Activated CD8-positive, alpha-beta memory T cell treated with anti-CD3 and anti-CD28 coated beads for 4 hours (primary cell): ENCODE data around the gene WDR6.
A peak's percentile ranks its signal among the peaks of the same experiment; 100 is the strongest.

Experiments
- DNase-seq, 2 donors: peaks; one replicate each; pipeline ENCODE4 v3.0.0-alpha.2; 2020; ENCODE audit warnings: low read depth in 2 of 2

Gene WDR6

DNA sequence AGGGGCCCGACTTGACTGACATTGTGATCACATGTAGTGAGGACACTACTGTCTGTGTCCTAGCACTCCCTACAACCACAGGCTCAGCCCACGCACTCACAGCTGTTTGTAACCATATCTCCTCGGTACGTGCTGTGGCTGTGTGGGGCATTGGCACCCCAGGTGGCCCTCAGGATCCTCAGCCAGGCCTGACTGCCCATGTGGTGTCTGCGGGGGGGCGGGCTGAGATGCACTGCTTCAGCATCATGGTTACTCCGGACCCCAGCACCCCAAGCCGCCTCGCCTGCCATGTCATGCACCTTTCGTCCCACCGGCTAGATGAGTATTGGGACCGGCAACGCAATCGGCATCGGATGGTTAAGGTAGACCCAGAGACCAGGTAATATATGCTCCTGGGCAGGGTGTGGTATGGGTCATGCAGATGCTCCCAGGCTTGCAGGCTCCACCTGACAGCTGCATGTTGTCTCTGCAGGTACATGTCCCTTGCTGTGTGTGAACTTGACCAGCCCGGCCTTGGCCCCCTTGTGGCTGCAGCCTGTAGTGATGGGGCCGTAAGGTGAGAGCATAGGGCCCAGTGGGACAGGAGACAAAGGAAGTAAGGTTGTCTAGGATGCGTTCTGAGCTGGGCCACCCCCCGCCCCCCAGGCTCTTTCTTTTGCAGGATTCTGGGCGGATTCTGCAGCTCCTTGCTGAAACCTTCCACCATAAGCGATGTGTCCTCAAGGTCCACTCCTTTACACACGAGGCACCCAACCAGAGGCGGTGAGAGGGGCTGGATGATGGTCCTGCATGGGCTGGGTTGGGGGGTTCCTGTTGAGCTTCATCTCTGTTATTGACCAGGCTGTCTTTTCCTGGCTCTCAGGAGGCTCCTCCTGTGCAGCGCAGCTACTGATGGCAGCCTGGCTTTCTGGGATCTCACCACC is 6.8 kb downstream of the WDR6 start:
- no peak for DNase-seq

DNA sequence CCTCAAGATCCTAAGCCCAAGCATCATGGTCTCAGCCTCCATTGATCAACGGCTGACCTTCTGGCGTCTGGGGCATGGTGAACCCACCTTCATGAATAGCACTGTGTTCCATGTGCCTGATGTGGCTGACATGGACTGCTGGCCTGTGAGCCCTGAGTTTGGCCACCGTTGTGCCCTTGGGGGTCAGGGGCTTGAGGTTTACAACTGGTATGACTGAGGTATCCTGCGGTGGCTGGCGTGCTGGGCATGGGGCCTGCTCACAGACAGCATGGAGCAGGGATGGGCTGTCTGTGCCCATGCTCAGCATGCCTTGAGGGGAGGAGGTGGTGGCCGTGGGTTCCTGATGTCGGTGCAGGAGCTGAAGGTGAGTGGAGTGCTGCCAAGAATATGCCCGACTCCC is 7.9 kb downstream of the WDR6 start:
- no peak for DNase-seq

DNA sequence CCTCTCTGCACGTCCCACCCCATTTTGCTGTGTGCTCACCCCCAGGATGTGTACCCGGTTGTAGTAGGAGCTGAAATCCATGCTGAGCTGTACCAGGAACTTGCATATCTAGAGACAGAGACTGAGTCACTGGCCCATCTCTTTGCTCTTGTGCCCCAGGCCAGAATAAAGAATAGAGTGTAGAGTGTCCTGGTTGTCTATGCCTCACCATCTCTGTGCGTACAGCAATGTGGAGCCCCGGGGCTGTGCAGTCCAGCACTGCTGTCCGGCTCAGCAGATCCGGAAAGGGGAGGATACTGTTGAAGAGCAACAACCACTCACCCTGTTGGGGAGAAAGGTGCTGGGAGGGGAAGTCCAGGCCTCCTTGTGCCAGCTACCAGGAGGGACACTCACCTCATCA is 8.6 kb downstream of the WDR6 start:
- DNase-seq = no peak

DNA sequence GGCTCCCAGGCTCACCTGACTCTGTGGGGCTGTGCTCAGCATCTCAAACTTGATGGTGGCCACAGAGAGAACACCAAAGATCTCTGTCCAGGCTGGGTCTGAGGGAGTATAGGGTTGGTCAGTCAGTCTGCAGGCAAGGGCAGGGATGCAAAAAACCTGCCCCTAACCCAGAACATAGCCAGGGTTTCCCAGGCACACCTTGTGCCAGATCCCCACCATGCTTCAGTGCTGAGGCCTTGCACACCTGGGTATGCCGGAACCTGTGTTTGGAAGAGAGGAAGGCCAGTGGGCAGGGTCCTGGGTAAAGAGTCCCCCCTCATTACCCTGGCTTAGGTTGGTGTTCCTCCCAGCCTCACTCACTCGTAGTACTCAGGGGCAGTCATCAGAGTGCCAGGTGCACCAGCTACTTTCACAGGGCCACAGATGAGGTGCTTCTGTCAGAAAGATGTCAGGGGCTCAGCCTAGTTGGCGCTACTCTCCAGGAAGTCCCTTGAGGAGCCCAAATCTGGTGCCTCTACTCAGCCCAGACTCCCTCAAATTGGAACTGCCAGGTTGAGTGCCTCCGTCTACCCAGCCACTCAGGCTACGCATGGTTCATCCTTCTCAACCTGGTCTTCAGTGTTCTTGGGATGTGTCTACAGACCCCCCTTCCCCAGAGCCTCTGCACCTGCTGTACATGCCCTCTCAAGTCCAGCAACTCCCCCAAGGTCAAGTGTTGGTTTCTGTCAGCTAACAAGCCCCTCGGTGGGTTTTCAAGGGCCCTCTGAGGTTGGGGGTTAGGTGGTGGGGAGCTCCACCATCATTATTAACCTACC is 9.4 kb downstream of the WDR6 start:
- DNase-seq = no peak

DNA sequence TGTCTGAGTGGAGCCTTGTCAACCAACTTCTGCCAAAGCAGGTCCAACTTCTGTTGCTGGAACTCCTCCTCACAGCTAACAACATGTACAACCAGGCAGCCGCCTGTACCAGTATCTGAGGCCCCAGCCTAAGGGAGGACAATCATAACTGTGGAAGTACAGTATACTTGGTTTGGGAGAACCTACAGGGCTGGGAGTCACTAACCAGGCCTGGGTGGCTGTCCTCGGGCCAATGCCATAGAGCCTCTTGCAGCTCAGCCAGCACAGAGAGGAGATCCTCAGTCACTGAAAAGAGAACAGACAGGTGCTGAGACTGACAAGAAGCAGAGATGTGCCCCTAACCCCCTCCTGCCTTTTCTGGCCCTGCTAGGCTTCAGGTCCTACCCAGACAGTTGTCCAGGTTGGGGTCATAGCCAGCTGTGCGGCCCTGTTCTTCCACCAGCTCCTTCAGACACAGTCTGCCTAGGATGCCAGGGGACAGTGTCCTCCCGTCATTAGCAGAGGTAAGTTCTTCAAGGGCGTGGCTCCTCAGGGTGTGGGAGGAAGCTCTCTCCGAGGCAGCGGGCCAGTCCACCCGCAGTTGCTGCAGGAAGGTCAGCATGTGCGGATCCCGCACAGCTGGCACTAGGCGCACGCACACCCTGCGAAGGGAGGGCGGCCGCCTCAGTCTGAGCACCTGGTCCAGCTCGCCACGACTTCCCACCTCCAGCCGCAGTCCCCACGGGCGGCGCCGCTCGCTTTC is 10.2 kb downstream of the WDR6 start:
- DNase-seq = no peak

DNA sequence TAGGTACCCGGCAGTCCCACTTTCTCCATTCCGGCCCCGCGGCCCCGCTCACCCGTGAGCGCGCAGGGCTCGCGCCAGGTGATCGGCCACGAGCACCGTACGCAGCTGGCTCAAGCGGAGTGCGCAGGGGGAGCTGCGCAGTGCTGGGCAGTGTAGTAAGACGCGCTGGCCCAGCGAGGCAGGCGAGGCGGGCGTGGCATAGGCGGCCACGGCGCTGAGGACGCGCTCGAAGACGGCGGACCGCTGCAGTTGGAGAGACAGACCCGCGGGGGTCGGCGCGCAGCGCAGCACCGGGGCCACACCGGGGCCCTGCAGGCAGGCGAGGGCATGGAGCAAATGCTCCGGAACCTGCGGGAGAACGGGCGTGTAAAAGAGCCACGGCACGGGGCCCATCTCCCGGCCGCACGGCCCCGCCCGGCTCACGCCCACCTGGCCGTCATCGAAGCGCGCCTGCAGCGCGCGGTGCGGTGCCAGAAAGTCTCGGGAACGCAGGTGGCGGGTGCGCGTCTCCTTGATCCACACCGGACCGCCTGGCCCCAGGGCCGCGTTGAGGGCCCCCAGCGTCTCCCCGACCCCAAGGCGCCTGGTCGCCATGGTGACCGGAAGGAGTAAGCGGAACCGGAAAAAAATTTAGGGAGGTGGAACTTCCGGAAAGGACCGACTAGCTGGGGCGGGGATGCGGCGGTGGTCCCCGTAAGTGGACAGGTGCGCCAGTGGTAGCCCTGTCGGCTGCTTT is 10.9 kb downstream of the WDR6 start, which contains the start of gene DALRD3:
Gene DALRD3, minus strand, starts transcription at position 610 of the 736 bp plus-strand sequence. Its CDS starts 16 bp downstream, at position 594.
- no peak for DNase-seq

DNA sequence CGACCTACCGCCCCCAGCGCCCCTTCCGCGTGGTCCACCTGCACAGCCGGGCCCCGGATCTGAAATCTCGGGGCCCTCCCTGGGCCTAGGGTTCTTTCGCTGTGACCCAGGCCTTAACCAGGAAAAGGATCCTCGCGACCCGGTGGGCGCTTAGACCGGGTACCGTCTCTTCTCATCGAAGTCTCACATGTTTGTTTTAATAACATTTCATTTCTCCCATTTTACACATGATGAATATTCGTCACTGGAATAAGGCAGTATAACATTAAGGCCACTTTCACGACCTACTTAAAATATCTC is 11.5 kb downstream of the WDR6 start:
- DNase-seq = no peak

DNA sequence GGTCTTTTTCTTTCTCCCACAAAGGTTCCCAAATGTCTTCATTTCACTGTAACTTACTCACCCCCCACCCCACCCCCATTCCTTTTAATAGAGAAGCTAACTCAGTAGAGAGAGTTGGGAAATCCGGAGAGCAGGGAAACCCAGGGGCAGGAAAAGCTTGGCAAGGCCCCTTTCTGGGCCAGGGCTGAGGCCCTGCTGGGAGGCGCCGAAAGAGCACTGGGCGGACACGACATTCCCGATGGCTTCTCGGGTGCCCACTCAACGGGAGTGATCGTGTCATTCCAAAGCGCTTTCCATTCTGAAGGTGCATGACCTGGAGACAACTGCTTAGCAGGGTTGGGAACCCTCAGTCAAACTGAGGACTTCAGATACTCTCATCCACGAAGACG is 12.7 kb downstream of the WDR6 start:
- DNase-seq = no peak

DNA sequence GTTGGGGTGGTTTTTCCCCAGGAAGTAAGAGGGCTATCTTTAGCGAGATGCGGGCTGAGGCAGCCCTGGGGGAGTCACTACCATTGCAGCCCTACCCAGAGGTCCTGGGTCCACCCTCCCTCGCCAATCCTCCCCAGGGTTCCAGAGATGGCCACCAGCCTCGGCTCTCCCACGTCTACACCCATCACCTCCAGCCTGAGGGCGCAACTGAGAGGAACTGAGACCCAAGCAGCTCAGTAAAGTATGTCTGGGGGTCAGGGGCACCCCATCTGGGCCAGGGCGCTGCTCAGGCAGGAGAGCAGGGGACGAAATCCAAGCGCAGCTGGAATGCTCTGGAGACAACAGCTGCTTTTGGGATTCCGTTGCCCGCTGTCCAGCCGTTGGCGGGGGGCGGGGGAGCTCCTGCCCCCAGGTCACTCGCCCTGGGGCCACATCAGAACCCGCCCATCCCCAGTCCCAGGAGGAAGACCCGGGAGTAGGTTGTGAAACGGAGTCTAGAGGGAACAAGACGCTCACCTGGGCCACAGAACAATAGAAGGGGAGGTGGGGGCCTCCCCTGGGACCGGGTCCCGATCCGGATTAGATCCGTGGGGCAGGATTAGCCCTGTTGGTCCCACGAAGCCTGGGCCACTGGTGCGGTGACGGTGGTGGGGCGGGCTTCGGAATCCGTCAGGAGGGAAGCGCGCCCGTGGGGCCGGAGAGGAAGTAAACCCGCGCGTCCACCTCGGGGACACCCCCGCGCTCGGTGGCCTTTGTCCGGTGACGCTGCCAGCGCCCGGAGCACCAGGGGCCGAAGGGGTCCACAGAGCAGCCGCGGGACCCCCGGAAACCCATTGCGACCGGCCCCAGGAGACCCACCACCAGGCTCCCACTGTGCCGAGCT is 13.4 kb downstream of the WDR6 start:
- DNase-seq = no peak

DNA sequence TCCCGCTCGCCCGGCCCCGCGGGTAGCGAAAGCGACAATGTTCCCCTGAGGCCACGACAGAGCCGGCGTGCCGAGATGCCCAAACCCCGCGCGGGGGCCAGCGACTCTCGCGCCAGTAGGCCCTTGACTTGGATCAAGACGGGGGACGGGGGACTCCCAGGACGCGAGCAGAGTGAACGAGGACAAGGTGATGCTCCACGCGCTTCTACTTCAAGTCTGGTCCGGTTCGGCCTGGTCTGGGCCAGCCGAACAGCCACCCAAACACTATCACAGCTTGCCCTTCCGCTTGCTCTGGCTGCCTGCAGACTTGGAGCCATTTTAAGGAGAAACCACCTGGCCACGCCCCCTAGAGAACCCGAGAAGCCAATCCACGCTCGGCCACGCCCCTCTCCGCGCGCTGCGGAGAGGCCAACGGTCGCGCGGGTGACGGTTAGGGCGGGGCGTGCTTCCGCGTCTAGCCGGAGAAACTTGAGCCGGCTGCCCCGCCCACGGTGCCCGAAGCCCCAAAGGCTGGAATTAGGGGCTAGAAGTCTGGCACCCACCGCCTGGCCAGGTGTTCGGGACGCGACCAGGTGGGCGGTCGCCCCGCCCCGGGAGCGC is 14.1 kb downstream of the WDR6 start:
- DNase-seq = peak; percentile 95 to 99

DNA sequence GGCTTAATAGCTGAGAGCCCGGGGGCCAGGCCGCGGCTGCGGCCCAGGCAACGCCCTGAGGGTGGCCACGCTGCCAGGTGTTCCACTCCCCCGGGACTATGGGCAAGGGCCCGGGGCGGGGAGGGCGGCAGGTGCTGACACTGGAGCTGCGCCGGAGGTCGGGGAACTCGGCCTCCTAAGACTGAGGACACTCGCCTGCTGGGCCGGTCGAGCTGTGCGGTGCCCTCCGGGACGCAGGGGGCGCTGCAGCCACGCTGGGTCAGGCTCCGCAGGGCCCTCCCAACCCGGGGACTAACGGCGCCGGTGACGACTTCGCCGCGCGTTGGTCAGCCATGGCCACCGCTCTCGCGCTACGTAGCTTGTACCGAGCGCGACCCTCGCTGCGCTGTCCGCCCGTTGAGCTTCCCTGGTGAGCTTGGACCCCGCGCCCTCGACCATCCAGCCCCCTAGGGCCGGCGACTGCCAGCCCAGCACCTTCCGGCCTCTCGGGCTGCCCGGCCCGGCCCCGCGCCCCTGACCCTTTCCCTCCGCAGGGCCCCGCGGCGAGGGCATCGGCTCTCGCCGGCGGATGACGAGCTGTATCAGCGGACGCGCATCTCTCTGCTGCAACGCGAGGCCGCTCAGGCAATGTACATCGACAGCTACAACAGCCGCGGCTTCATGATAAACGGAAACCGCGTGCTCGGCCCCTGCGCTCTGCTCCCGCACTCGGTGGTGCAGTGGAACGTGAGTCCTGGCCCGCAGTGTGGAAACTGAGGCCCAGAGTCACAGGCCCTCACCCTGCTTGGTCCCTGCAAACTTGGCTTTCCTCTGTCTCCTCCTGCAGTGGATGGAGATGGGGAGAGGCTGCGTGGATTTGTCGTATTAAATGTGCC is 14.9 kb downstream of the WDR6 start, which contains the start of gene NDUFAF3:
Gene NDUFAF3, plus strand, starts transcription at position 309 of the 875 bp plus-strand sequence. Its CDS starts 24 bp downstream, at position 333.
- DNase-seq = peak; percentile 75 to 82

DNA sequence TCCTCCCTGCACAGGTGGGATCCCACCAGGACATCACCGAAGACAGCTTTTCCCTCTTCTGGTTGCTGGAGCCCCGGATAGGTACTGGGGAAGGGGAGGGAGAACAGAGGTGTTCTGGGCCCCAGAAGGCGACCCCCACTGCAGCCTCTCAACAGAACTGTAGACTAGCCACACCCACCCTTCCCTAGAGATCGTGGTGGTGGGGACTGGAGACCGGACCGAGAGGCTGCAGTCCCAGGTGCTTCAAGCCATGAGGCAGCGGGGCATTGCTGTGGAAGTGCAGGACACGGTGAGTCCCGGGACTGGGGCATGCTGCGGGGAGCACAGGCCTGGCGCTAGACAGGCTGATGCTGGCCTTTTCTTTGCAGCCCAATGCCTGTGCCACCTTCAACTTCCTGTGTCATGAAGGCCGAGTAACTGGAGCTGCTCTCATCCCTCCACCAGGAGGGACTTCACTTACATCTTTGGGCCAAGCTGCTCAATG is 15.5 kb downstream of the WDR6 start:
- no peak for DNase-seq

DNA sequence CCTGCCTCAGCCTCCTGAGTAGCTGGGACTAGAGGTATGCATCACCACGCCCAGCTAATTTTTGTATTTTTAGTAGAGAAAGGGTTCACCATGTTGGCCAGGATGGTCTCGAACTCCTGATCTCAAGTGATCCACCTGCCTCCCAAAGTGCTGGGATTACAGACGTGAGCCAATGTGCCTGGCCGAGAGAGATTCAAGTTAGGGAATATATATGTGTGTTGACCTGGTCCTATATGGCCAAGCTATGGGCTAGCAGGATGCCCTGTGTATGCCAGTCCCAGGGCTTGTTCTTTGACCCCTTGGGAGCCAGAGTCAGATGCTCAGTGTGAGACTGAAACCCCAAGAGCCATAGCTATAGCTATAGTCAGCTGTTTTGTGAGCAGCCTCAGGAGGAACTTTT is 16.6 kb downstream of the WDR6 start:
- DNase-seq = no peak

DNA sequence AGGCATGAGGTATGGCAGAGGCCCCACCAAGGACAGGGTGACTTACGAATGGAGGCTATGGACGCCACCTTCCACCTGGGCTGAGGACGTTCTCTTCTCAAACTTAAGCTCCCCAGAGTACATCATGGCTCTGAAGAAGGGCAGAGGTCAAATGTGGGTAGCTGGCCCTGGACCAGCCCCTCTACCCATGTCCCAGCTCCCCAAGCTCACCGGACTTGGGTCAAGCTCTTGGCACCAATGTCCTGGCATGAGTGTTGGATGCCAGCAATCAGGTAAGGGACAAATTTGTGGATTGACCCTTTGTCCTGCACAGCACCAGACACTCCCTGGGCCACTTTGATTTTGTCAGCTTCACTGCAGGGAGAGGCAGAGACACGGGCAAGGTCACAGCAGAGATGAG is 17.3 kb downstream of the WDR6 start:
- DNase-seq = no peak

DNA sequence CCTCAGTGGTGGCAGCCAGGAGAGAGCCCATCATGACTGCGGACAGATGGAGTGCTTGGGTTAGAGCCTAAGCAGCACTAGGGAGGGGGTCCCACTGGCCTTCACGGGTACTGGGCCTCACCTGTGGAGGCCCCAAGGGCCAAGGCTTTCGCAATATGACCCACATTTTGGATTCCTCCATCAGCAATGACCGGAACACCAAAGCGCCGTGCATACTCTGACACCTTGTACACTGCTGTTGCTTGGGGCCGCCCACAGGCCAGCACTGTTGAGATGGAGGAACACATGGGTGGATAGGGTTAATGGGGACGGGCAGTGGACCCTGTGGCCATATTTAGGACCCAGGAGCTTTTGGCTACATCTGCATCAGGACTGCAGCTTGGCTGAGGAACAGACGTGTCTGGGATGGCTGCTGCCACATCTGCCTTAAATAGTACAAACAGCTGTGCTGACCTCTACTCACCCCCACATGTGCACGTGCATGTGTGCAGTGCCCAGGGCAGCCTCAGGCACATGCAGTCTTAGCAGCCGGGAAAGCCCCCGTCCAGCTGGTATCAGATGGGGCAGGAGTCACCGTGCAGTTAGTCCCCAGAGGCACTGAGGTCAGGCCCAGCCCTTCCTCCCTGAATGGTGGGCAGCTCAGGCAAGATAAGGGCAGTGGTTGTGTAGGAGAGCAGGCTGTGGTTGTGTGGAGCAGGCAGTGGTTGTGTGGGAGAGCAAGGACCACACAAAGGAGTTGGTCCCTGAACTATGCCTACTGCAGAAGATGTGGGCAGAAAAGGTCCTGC is 18.0 kb downstream of the WDR6 start:
- no peak for DNase-seq

DNA sequence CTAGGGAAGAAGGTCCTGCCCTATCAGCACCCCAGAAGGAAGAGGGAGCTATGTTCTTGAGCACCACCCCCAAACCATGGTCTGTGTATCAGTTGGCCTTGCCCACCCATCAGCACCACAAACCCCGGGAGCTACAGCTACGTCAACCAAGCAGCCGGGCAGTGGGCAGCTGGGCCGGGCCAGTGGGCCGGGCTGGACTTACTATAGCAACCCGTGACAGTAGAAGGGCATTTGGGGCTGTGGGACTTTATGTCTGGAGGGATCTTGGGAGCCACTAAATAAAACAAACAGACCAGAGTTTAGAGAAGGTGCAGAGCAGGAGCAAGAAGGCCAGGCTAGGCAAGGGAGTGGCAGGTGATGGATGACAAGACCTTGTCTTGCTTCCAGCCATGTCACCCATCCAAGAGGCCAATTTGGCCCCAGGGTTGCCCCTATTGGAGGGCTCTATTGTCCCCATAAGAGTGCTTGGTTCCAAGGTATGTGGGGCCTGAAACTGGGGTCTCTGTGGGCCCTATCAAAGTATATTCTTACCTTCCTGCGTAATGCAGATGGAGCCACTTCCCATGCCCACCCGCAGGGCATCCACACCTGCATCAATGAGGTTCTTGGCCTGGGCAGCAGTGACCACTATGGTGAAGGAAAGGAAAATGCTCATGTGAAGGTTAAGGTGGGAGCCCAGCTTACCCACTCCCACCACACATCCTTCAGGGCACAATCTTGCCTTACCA is 18.8 kb downstream of the WDR6 start:
- no peak for DNase-seq

DNA sequence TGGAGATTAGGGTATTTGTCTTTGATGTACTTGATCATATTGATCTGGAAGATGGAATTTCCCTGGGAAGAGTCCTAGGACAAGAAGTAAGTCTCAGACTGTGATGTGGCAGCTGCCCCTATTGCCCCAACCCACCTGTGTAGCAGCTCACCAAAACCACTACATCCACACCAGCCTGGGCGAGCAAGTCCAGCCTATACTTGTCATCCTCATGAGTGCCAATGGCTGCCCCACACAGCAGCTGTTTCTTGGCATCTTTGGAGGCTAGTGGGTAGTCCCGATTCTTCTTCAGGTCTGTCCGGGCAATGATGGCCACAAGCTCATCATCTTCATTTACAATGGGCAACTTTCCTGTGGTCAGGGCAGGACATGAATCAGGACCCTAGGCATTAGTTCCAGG is 19.3 kb downstream of the WDR6 start:
- no peak for DNase-seq
